Measurements from ENCODE around the gene ZNF610.
"Not testable (repeated sequence)": the region's sequence is repeated elsewhere in the genome, so short reads cannot be mapped to it uniquely, and the experiment has no call there.

Gene ZNF610

DNA sequence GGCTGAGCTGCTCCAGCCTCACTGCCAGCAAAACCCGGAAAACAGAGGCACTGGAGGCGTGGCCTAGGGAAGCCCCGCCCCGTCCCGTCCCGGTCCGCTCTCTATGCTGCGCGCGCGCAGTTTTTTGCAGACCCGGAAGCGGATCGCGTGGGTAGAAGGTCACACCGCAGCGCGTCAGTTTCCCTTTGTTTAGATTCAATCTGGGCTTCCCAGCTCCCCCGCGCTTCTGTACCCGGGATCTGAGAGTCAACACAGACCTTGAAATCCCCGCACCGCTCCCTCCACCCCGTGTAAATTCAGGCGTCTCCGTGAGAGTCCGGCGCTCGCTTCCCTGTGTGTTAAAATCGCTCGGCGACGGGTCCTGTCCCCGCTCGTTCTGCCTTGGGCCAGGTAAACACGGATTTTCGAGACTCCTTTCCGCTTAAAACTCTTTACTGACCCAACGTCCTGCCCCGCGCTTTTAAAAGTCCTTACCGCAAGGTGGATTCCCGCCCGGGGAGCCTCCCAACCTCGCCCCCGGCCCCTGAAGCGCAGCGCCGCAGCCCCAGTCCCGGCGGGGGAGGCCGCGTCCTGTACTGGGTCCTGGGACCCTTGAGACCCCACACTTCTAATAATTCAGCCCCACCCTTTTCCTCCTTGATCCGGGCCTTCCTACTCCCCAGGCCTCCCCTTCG, at the start of gene ZNF610:
Gene ZNF610, plus strand, starts transcription at position 127 of the 674 bp plus-strand sequence. CDS start 12,930 bp downstream, outside the sequence.
- peak; percentile 47 for DNase-seq (ENCODE audit: low read depth)

DNA sequence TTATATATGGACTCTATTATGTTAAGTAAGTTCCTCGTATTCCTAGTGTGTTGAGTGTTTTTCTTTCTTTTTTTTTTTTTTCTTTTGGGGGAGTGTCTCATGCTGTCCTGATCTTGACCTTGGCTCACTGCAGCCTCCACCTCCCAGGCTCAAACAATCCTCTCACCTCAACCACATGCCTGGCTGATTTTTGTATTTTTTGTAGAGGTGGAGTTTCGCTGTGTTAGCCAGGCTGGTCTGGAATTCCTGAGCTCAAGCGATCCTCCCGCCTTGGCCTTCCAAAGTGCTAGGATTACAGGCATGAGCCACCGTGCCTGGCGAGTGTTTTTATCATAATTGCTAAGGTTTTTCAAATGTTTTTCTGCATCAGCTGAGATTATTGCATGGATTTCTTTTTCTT, 49.8 kb upstream of the ZNF610 start:
- DNase-seq (ENCODE audit: low read depth) = no peak

DNA sequence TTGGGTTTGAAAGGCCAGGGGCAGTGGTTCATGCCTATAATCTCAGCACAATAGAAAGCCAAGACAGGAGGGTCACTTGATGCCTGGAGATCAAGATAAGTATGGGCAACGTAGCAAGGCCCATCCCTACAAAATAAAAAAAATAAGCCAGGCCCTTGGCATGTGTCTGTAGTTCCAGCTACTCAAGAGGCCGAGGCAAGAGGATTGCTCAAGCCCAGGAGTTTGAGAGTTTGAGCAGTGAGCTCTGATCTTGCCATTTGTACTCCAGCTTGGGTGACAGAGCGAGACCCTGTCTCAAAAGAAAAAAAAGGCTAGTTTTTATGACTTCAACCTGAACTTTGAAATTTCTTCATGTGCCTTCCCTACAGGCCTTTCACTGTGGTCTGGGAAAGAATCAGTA, 44.3 kb upstream of the ZNF610 start:
- no peak for DNase-seq (ENCODE audit: low read depth)

DNA sequence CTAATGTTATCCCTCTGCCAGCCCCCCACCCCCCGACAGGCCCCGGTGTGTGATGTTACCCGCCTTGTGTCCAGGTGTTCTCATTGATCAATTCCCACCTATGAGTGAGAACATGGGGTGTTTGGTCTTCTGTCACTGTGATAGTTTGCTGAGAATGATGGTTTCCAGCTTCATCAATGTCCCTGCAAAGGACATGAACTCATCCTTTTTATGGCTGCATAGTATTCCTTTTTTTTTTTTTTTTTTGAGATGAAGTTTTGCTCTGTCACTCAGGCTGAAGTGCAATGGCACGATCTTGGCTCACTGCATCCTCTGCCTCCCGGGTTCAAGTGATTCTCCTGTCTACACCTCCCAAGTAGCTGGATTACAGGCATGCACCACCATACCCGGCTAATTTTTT, 43.1 kb upstream of the ZNF610 start:
- DNase-seq (ENCODE audit: low read depth) = not testable (repeated sequence)

DNA sequence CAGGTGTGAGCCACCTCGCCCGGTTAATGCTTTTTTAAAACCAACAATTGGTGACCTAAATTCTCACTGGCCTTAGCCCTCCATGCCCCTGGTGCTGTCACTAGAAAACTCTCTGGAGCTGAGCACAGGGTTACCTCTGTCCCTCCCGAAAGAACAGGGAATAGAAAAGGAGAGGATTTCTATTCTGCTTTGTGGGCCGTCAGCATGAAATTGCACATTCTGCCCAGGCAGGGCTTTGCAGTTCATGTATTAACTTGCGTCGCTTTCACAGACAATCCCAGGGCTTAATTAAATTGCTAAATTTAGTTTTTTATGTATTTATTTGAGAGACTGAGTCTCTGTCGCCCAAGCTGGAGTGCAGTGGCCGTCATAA, 39.7 kb upstream of the ZNF610 start:
- no peak for DNase-seq (ENCODE audit: low read depth)

DNA sequence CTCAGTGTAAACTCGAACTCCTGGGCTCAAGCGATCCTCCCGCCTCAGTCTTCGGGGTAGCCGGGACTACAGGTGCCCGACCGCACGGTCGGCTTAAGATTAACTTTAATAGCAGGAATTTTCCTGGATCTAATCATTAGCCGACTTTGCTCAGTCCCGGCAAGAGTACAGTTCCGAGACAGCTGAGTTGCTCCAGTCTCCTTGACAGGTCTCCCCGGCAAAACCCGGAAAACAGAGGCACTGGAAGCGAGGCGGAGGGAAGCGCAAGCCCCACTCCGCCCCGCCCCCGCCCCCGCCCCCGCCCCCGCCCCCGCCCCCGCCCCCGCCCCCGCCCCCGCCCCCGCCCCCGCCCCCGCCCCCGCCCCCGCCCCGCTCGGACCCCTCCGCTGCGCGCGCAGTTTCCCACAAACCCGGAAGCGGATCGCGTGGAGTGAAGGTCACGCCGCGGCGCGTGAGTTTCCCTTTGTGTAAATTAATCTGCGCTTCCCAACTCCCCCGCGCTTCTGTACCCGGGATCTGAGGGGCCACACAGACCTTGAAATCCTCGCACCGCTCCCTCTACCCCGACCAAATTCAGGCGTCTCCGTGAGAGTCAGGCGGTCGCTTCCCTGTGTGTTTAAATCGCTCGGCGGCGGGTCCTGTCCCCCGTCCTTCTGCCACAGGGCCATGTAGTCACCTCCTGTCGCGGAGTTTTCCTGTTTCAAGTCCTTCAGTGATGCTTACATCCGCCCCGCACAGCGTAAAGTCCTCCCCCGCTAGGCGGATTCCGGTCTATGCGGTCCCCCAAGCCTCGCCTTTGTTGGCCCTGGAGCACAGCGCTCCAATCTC, 39.1 kb upstream of the ZNF610 start, which contains the start of gene ZNF480:
Gene ZNF480, plus strand, starts transcription at position 397 of the 828 bp plus-strand sequence. CDS start 3,244 bp downstream, outside the sequence.
- DNase-seq (ENCODE audit: low read depth) = peak; percentile 52

DNA sequence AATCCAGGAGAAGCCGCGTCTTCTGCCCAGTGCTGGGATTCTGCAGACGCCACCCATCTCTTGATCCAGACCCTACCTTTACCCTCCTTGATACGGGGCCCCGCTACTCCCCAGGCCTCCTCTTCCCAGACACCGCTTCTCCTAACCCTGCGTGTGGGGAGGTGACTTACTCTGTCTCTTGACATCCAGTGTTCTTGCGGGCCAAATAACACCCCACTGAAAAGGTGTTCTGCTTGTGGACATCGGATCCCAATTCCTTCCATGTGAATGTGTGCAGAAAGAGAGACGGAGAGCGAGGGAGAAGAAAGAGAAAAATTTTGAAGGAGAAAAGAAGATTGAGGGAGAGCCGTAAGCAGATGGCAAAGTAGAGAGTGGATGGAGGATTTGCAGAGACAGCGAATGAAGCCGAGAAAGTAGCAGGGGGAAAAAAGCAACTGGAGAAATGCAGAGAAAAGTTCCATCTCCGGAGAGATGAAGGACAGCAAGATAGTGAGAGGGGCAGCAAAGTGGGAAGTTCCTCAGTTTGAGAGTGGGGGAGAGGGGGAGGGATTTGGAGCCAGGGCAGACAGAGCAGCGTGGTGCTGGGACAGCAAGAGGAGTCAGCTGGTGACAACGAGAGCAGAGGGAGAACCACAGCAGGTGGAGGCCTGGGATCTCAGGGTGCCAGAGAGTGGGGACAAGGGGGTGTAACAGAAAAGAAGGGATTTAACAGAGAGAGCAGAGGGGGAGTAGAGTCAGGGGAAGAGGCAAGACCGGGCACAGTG, 38.3 kb upstream of the ZNF610 start:
- no peak for DNase-seq (ENCODE audit: low read depth)

DNA sequence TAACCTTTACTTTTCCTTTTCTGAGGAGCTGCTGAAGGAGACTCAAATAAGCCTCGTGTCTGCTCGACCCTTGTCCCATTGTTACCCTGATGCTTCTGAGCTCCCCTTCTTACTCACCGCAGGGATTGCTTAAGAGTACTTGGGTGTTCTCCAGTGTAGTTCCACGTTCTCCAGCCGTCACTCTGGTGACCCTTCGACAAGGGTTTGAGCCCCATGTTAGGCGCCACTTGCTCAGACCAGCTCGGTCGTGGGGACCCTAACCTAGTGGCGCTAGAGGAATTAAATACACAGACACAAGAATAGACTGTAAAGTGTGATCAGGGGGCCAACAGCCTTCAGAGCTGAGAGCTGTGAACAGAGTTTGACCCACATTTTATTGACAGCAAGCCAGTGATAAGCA, 28.8 kb upstream of the ZNF610 start:
- DNase-seq (ENCODE audit: low read depth) = no peak

DNA sequence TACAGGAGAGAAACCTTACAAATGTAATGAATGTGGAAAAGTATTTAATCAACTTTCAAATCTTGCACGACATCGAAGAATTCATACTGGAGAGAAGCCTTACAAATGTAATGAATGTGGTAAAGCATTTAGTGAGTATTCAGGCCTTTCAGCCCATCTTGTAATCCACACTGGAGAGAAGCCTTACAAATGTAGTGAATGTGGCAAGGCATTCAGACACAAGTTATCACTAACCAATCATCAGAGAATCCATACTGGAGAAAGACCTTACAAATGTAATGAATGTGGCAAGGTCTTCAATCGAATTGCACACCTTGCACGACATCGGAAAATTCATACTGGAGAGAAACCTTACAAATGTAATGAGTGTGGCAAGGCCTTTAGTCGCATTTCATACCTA, 13.6 kb upstream of the ZNF610 start:
- DNase-seq (ENCODE audit: low read depth) = no peak

DNA sequence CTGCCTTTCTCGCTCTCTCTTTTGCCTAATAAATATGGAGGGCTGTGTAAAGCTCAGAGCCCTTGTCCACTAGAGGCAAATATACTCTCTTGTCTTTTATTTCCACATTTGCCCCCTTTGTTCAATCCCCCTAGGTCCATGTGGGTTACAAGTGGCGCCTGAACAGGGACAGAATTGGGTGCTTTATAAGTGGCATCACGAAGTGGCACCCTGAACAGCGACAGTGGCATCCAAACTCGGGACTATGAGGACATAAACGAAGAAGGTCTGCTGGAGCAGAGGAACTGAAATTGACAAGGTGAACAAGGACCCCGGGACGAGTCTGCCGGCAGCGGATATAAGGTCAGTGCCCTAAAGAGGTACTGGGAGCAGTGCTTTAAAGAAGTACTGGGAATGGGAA, 4.3 kb upstream of the ZNF610 start:
- DNase-seq (ENCODE audit: low read depth) = no peak

DNA sequence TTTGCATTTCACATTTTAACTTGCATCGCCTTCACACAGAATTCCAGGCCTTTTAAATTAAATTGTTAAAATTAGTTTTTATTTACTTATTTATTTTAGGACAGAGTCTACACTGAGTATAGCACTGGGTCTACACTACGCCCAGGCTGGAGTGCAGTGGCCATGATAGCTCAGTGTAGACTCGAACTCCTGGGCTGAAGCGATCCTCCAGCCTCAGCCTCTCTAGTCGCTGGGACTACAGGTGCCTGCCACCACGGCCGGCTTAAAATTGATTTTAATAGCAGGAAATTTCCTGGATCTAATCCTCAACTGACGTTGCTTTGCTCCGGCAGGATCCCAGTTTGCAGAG, 301 bp upstream of the ZNF610 start:
- no peak for DNase-seq (ENCODE audit: low read depth)

DNA sequence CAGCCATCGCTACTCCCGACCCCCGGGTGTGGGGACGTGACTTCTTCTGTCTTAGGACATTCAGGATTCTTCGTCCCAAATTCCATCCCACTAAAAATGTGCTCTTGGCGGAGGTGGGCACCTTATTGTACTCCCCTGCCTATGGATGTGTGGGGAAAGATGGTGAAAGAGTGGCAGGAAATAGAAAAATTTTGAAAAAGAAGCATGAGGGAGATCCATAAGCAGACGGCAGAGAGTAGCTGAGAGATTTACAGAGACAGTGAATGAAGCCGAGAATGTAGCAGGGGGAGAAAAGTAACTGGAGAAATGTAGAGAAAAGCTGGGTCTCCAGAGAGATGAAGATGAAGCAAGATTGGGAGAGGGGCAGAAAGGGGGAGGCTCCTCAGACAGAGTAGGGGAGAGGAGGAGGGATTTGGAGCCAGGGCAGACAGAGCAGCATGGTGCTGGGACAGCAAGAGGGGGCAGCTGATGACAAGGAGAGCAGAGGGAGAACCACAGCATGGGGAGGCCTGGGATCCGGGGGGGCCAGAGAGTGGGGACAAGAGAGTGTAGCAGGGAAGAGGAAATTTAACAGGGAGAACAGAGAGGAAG, 843 bp downstream of the ZNF610 start:
- no peak for DNase-seq (ENCODE audit: low read depth)

DNA sequence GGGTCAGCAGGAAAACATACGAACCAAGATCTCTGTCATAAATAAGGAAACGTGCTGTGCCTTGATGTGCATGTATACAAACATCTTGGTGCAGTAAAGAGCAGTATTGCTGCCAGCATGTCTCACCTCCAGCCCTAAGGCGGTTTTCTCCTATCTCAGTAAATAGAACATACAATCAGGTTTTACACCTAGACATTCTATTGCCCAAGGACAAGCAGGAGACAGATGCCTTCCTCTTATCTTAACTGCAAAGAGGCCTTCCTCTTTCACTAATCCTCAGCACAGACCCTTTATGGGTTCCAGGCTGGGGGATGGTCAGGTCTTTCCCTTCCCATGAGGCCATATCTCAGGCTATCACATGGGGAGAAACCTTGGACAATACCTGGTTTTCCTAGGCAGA, 3.0 kb downstream of the ZNF610 start:
- DNase-seq (ENCODE audit: low read depth) = not testable (repeated sequence)

DNA sequence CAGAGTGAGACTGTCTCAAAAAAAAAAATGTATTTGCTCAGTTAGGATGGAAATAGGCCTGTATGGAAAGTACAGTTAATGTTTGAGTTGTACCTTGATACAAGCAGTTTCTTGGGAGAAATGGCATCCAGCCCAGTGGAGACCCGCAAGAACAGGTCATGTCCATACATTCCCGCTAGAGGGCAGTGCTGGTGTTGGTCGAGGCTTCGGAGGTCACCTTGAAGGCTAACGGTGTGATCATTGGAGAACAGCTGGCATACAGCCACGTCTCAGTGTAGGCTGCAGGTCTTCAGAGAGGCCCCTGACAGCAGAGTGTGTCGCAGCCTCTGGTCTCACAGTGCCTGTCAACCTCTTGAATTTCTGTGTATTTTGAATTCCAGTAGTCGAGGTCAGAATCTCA, 7.5 kb downstream of the ZNF610 start:
- no peak for DNase-seq (ENCODE audit: low read depth)

DNA sequence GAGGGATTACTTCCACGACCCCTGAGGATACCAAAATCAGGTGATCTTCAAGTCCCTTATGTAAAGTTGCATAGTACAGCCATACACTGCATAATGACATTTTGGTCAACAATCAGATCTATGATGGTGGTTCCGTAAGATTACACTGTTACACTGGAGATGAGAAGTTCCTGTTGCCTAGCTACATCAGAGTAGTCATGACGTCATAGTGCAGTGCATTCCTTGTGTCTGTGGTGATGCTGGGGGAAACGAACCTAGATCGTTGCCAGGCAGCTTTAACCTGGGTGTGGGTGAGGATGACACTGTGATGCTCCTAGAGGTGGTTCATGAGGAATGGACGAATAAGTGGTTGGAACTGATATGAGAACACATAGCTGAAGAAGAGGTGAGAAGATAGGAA, 9.1 kb downstream of the ZNF610 start:
- DNase-seq (ENCODE audit: low read depth) = no peak

DNA sequence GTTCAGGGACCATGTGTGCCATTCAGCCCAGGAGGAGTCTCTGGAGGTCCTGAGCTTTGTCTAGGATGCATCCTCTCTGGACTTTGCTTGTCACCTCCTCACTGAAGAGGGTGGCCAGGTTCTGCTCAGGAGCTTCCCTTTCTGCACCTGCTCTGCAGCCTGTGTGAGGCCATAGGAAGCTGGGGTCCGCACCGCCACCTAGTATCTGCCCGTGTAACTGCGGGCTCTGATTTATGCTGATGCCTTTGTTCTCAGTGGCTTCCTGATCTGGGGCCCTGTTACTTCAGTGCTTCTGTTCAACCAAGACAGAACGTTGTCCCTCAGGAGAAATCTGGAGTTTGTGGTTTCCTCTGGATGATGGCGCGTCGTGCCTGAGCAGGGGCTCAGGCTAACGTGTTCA, 15.5 kb downstream of the ZNF610 start:
- DNase-seq (ENCODE audit: low read depth) = no peak

DNA sequence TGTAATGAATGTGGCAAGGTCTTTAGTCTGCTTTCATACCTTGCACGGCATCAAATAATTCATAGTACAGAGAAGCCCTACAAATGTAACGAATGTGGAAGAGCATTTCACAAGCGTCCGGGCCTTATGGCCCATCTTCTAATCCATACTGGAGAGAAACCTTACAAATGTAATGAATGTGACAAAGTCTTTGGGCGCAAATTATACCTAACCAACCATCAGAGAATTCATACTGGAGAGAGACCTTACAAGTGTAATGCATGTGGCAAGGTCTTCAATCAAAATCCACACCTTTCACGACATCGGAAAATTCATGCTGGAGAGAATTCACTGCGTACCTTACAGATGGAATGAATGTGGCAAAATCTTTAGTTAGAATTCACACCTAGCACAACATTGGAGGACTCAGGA, 30.4 kb downstream of the ZNF610 start:
- no peak for DNase-seq (ENCODE audit: low read depth)

DNA sequence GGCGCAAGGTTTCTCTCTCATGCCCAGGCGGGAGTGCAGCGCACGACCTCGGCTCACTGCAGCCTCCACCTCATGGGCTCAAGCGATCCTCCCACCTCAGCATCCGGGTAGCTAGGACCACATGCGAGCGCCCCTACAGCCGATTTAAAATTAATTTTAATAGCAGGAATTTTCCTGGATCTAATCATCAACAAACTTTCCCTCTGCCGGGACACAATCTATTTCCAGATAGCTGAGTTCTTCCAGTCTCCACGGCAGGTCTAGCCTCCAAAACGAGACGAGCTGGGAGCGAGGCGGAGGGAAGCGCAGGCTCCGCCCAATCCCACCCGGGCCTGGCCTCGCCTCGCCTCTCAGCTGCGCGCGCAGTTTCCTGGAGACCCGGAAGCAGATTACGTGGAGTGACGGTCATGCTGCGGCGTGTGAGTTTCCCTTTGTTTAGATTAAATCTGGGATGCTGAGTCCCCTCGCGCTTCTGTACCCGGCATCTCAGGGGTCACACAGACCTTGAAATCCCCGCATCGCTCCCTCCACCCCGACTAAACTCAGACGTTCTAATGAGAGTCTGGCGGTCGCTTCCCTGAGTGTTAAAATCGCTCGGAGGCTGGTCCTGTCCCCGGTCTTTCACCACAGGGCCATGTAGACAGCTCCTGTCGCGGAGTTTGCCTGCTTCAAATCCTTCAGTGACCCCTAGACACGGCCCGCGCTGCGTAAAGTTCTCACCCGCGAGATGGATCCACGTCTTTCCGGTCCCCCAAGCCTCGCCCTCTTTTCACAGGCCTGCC, 33.7 kb downstream of the ZNF610 start, which contains the start of gene ZNF880:
Gene ZNF880, plus strand, starts transcription at position 365 of the 782 bp plus-strand sequence. Its CDS starts 43 bp downstream, at position 408.
- DNase-seq (ENCODE audit: low read depth) = peak; percentile 82

DNA sequence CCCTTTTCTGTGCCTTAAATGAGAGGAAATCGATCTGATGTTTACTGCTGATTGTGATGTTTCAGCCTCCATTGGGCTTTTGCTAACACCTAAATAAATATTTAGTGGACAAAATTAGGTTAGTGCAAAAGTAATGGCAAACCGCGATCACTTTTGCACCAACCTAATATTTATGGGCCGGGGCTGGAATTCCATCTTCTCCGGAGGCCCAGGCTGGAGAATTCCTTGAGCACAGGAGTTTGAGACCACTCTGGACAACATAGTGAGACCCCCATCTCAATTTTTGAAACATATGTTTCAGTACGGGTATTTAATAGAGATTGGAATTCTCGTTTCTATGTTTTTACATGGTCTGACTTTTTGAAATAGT, 34.3 kb downstream of the ZNF610 start:
- no peak for DNase-seq (ENCODE audit: low read depth)

DNA sequence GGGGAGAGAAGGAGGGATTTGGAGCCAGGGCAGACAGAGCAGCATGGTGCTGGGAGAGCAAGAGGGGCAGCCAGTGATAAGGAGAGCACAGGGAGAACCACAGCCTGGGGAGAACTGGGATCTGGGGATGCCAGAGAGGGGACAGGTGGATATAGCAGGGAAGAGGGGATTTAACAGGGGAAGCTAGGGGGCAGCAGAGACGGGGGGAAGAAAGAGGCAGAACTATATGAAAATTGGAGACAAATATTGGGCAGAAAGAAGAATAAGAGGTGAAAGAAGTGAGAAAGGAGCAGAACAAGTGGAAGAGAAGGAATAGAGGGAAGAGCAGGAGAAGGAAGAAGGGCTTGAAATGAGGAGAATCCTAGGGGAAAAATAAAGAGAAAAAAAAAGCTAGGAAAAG, 55.1 kb downstream of the ZNF610 start:
- DNase-seq (ENCODE audit: low read depth) = no peak

DNA sequence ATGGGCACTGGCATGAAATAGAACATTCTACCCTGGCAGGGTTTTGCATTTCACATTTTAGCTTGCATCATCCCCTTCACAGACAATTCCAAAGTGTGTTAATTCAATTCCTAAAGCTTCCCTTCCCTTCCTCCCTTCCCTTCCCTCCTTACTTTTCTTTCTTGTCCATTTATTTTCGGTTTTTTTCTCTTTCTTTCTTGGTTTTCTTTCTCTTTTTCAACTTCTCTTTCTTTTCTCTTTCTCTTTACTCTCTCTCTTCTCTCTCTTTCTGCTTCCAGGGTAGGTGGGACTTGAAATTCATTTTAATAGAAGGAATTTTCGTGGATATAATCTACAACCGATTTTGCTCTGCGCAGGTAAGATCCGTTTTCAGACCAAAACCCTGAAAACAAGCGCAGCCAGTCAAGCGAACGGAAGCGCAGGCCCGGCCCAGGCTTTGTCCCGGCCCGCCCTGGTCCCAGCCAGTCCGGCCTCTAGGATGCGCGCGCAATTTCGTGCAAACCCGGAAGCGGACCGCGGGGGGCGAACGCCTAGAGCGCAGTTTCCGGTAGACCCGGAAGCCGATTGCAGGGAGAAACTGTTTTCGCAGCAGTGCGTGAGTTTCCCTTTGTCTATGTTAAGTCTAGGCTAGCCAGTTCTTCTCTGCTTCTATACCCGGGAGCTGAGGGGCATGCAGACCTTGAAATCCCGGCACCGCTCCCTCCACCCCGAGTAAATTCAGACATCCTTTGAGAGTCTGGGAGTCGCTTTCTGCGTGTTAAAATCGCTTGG, 61.5 kb downstream of the ZNF610 start, which contains the start of gene ZNF528:
Gene ZNF528, plus strand, starts transcription at position 540 of the 771 bp plus-strand sequence. CDS start 4,165 bp downstream, outside the sequence.
- DNase-seq (ENCODE audit: low read depth) = peak; percentile 88

All from GM04504 (cell line).